GM19324 (cell line): ENCODE data around the gene C2orf76.
A peak's percentile ranks its signal among the peaks of the same experiment; 100 is the strongest.

ENCODE experiments used
- ATAC-seq: cut with Tn5 transposase; IDR thresholded peaks from one replicate; pipeline ENCODE4 v1.9.1; 2021; ENCODE audit warnings: mild to moderate bottlenecking, moderate library complexity; ENCODE audit not compliant: unreplicated experiment, low FRiP score

C2orf76 gene

DNA sequence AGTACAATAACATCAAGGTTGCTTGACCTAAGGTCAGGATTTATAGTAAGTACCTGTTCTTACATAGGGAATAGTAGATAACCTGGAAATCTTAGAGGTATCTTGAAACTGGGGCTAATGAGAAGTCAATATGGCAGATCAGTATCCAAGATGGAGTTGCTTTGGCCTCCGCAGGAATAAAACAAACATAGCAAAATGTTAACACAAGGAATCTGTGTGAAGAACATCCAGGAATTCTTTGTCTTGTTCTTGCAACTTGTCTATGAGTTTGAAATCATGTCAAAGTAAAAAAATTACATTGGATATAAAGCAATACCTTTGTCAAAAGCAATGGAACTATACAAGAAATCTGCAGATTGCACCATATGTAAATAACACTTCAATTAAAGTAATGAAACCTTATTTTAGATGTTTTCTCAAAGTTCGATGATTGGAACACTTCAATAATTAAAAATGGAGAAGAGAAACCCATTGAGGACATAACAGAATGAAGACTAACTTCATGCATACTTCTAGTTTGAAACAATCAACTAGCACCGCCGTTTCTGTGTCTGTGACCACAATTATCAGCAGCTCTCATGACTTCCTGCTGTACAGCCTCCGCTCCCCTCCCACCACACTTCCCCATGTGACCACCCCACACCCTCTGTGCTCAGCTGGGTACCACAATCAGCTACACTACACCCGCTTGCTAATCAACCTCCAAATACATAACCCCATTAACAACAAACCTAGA, 27.6 kb downstream of the C2orf76 start:
- peak; percentile 98 for ATAC-seq

DNA sequence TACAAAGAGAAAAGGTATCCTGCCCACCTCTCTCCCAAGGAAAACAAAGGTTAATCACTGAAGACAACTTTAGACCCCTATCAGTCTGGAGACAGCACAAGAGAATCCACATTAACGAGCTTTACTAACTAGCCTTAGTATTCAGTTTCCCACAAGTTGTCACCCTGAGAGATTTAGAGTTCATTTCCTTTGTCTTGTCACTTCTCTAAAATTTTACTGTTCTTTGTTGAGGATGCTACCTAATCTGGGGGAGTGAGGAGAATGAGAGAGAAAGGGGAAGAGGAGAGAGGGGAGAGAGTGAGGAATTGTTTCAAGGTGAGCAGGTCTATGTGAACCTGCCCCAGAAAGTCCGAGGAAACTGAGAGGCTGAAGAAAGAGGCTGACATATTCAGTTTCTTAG, 28.4 kb downstream of the C2orf76 start:
- no peak for ATAC-seq

DNA sequence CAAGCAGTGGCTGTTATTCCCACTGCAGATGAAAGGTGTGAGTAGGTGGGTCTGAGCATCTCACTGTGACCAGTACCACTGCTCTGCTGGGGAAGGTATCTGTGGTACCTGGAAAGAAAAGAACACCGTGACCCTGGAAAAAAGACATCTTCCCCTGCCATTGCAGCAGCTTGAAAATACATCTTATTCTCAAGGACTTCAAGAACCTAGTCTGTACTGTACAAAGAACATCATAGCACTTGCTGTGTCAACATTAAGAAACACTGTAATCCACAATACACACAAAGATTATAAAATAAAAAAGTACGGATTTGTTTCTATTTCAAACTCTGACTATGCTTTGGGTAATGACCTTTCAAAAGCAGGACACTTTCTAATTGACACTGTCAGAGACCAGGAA, 28.9 kb downstream of the C2orf76 start:
- no peak for ATAC-seq

DNA sequence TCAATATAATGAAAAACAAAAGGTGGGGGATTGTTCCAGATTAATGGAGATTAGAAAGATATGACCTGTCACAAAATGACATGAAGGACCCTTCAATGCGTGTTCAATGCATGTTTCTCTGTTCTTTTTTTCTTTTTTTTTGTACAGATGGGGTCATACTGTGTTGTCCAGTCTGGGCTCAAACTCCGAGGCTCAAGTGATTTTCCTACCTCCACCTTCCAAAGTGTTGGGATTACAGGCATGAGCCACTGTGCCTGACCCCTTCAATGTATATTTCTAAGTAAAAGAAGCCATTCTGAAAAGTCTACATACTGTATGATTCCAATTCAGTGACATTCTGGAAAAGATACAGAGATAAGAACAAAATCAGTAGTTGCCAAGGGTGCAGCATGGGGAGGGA, 32.8 kb downstream of the C2orf76 start:
- no peak for ATAC-seq

DNA sequence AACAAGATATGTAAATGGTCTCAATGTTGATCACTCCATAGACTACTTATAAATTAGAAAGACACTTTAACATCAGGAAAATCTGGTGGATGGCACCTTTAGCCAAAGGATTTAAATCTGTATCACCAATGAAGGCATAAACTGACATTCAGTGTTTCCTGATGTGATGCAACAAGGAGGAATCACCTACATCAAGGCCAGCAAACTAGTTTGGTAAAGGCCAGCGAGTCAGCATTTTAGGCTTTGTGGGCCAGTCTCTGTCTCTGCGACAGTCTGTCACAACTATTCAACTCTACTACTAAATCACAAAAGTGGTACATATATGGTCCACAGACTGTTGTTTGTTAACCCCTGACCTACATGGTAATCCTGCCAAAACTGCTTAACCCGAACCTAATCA, 33.3 kb downstream of the C2orf76 start:
- no peak for ATAC-seq

DNA sequence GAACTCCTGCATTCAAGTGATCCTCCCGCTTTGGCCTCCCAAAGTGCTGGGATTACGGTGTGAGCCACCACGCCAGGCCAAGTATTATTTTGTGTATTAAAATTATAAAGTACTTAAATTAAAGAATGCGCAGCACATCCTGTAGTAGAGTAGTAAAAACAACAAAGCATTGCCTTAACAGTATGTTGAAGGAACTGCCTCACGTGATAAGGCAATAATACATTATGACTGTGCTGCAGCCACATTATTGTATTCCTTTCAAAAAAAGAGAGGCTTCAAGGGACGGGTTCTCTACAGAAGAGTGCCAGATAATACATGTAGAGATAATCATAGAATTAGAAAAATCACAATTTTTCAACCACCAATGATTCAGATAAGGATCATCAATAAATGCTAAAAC, 33.7 kb downstream of the C2orf76 start:
- no peak for ATAC-seq

DNA sequence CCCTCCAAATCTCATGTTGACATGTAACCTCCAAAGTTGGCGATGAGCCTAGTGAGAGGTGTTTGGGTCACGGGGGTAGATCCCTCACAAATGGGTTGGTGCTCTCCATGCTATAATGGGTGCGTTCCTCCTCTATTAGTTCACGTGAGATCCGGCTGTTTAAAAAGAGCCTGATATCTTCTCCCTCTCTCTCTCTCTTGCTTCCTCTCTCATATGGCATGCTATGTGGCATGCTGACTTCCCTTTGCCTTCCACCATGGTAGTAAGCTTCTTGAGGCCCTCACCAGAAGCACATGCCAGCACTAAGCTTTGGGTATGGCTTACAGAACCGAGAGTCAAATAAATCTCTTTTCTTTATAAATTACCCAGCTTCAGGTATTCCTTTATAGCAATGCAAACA, 39.2 kb downstream of the C2orf76 start:
- no peak for ATAC-seq

DNA sequence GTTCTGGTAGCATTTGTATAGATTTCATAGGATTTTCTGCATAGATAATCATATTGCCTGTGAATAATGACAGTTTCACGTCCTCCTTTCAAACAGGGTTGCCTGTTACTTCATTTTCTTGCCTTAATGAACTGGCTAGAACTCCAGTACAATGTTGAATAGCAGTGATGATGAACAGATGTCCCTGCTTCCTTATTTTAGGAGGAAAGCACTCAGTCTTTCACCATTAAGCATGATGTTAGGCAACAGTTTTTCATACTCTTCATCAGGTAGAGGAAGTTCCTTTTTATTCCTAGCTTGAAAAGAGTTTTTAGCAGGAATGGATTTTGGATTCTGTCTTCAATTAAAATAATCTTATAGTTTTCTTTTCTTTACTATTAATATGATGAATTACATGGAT, 39.7 kb downstream of the C2orf76 start:
- ATAC-seq, result no peak

DNA sequence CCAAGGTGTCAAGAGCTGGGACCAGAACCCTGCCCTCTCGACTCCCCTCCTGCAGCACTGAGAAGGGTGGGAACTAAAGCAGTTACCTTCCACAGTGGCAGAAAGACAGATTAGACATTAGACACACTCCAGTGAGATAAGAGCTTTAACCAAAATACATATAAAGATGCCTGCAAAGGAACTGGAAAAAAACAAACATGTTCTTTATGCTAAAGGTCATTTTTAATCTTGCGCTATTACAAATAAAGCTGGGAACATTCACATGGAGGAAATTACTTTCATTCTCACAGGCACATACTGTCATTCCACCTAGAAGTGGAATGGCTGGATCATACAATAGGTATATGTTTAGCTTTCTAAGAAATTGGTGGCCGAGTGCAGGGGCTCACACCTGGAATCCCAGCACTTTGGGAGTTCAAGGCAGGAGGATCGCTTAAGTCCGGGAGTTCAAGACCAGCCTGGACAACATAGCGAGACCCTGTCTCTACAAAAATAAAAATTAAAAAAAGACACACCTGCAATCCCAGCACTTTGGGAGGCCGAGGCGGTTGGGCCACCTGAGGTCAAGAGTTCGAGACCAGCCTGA, 41.9 kb downstream of the C2orf76 start:
- ATAC-seq, result no peak

DNA sequence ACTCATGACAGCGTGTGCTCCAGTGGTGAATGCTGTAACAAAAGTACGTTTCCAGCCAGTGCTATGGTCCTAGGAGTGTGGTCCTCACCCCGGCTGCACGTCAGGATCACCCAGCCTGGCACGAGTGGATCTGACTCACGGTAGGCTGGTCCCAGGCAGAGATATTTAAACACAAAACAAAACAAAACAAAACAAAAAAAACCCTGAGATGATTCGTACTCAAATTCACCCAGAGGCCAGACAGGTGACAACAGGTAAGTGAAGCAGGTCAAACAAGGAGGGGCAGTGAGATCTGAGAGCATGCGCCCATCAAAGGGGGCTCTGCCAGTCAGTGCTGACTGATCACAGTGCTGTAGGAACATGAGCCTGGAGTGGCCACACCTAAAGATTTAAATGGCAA, 43.2 kb downstream of the C2orf76 start:
- ATAC-seq, result no peak

DNA sequence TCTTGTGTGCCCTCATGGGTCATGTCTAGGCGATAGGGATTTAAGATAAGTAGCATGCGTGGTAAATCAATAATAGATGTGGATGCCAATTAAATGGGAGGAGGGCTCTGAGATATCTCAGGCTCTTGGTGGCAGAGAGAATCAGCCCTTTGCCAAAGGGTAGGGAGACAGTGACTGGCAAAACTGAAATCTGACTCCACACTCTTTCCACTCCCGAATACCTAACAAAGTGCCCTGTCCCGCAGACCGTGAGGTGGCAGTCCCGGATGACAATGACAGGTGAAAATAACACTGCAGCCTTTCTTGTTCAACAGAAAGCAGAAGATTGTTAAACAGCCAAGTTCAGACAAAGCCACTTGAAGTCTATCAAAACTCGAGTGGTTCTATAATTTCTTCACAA, 47.0 kb downstream of the C2orf76 start:
- no peak for ATAC-seq

DNA sequence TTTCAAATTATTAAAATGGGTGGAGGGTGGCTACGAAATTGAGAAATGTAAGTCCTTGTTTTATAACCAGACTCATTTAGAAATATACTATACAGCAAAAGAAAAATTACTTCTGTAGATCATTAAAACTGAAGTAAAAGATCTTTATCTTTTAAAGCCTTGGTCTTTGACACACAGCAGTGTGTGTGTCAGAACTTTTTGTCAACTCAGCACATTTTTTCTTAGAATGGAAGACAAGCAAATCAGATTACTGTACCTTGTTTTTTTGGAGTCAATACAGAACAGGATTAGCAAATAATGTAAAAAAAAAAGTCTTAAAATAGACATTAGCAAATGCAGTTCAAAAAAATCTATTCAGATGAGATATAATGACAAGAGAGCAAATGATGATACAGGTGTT, 49.1 kb downstream of the C2orf76 start:
- ATAC-seq, result no peak

DNA sequence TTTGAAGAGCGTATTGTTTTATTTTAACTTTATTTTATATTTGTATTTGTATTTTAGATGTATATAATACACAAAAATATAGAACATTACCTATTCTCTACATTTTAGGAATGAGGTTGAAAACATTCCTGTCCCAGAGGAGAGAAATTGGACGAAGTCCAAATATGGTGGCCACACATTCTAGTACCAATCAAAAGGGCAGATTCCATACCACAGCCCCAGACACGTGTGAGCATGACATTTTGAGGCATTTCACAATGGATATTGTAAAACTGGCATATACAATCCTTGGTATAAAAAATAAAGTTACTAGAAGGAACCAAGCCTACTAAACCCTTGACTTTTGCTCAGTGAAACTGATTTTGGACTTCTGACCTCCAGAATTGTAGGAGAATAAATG, 50.6 kb downstream of the C2orf76 start:
- ATAC-seq, result no peak

DNA sequence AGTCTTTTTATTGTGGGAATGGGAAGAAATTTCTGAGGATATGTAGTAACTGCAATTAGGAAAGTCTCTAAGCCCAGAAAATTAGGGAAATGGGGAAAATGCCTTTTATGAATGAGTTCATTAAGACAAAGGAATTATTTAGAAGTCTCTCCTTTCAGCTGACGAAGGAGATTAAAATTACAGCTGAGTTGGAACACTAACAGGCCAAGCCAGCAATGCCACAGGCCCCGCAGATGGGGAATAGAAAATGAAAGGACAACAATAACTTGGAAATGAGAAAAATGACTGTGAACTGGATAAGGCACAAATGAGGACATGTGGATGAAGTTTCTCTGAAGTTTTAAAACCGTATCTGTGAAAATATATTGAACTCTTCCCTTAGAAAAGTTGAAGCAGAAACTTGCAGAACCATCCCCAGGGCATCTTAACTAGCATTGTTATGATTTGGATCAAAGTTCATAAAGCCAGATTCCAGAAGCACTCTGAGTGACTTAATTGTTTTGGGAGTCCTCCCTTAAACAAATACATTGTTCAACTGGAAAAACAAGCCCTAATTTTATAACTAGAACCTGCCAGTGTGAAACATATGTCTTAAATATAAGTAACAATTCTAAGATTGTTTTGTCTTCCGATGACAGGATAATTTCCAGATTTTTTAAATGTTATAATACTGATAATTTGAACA, 51.3 kb downstream of the C2orf76 start:
- ATAC-seq, result no peak

DNA sequence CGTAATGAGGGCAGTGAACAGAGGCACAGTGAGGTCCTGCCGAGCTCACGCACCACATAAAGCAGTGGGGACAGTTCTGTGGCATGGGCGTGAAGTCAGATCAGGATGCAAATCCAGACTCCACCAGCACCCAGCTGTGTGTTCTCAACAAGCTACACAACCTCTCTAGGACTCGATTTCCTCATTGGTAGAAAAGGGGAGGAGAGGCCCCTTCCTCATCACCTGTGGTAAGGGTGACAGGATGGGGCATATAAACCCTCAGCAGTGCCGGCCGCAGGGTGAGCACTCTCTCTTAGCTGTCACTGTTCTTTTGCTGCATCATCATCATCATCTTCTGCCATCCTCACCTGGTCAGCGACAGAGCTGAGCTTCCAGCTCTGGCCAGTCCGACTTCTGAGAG, 54.8 kb downstream of the C2orf76 start:
- ATAC-seq, result no peak

DNA sequence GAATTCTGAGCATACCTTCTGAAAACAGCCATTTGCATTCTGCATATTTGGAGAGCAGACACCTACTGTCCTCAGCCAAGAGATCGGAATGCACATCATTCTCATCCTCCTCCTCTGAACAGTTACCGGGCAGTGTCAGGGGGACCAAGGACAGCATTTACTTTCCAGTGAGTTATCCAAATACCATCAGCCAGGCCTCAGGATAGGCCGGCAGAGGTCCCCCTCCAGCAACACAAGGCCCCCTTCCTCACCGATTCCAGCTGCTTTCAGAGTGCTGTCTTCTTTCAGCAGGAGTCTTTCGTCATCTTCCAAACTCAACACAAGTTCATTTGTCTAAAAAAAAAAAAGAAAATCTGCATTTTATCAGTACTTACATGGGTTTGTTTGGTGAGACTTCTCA, 55.3 kb downstream of the C2orf76 start:
- no peak for ATAC-seq

DNA sequence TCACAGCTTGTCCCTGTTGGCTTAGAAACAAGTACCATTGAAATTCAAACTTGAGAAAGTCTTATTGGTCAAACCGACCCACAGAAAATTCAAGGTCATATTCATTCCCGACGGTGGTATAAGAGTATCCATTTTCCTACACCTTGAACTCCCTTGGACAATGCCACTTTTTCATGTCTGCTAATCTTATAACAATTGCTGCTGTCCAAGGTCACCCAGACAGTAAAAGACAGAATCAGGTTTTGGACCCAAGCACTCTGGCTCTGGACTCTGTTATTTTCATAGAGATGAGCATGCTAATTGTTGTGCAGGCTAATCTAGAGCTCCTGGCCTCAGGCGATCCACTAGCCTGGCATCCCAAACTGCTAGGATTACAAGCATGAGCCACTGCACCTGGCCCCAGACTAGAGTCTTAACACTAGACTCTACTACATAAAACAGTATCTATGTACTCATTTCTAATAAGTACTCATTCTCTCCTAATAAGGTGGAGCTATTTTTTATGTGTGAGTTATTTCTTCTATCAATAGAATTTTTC, 57.8 kb downstream of the C2orf76 start:
- ATAC-seq, result no peak

DNA sequence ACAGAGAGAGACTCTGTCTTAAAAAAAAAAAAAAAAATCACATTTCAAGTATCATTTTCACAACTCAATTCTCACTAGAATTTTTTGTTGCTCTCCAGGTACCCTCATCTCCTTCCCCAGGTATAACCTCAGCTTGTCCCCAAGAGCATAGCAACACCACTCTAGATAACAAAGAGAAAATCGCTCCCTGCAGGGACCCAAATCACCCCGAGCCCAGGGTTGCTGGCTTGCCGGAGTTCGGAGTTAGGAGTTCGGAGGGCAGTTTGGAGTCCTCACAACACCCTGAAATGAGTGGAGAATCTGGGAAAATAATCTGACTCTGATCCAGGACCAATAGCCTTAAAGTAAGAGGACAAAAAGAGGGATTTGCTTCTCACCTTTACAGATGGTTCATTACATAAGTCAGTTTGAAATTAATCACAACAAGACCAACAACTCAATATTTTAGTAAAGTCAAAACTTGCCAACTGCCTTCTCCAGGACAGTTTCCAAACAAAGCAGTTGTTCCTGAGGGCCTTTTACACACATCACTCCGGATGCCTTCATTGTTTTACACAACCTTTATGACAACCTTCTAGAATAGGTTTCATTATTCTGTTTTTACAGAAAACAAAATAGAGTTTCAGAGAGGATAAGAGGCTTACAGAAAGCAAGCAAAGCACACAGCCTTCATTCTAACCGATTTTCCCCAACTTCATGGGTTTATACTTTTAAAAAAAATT, 59.1 kb downstream of the C2orf76 start:
- ATAC-seq, result no peak

DNA sequence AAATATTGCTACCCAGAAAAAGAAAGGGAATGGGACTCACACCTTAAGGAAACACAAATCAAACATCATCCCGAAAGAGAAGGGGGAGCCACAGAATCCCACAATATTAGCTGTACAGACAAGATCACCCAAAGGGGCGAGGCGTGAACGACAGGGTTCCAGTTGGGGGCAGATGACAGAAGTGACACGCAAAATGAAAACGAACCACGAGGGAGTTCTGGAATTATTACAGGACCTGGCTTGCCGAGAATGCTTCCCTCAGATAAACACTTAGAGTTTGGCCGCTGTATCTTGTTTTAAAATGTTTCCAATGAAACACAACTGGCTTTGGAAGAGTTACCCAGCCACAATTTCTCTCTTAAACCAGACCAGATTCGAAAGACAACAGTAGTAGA, 60.4 kb downstream of the C2orf76 start:
- no peak for ATAC-seq

DNA sequence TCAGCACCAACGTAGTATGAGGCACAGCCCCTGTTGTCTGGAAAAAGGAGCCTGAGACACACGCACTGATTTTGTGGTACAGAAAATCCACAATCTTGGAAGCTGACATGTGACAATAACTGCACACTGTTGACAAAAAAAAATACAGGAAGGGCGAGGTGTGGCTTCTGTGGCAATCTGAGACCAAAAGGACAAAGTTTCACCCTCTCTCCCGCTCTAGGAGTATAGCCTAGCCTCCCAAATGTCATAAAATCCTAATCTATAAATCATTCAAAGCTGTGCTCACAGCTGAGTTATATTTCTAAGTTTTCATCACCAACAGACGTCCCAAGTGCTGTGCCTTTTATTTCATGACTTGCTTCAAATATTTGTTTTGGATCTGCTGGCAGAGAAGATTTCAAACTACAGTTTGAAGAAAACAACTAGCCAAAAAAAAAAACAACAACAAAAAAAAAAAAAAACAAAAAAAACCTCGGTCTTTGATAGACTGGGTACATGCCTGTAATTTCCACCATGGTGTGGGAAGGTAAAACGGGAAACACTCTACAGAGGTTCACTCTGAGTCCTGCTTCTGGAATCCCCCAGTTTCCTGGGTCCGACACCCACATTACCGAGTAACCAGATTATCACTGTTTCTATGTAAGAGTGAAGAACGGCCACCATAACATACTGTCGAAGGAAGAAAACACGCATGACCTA, 61.0 kb downstream of the C2orf76 start:
- no peak for ATAC-seq

DNA sequence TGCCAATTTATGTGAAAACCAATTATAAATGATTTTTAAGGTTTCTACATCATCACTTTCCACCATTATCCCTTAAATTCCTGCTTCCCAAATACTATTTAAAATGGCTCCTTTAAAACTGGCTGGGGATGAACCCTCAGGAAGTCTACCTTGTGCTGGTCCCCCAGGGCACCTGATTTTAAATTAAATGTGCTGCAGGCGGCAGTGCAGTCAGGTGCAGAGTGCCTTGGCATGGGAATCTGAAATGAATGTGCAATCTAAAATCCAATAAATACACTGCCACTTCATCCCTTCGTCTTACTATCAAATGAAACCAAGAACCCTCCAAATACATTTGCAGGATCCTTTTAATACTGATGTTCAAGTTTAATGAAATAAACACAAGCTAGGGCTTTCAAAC, 61.8 kb downstream of the C2orf76 start:
- no peak for ATAC-seq
